ENCODE results near the gene SOD2. TPM values are rescaled to one million over a fixed set of nuclear protein-coding genes. Genes with fewer than 3 reads are reported as not detected.
A peak's percentile ranks its signal among the peaks of the same experiment; 100 is the strongest.

Gene SOD2
- total RNA-seq, 1 experiment from 2014 or later: 98.6 TPM

GRCh38 chr6:159727717-159728445 is 34.8 kb upstream of the SOD2 start:
- H2AFZ ChIP-seq (ENCODE audit: low read depth, low read length, poor library complexity, severe bottlenecking): no peak overlapping the region
- ChIA-PET CTCF (no interaction called here), RAD21 (ENCODE audit: low non-redundant PET in 1 of 2, low total read pairs in 2 of 2, uncharacterized antibody in 2 of 2, unreplicated experiment in 2 of 2) (no interaction called here), POLR2A (interaction anchor here (0.7 to 2.8 kb wide), 5 partner anchors 10 to 62 kb away, joined by 3 to 20 read pairs (median 7); partner anchors contain the start of genes ACAT2 and TCP1)
- intact Hi-C loops (cut with micrococcal nuclease): loop anchor here (1.0 to 10.0 kb wide), 2 partner anchors 61 to 727 kb away; partner anchors contain the start of gene TCP1
- H3K4me3 ChIP-seq (replicated peaks in 1 of 2; ENCODE audit: low read depth in 1 of 2, low read length in 2 of 2): peak overlapping the region; percentile 81 to 89
- H3K4me2 ChIP-seq (ENCODE audit: low read length): peak overlapping the region; percentile 75
- peaks cover 94% of the 10 kb centered on the region for H3K79me2 ChIP-seq (ENCODE audit: insufficient read depth, low read length)
- H3K36me3 ChIP-seq (ENCODE audit: control insufficient read depth in 1 of 2, insufficient read depth in 2 of 2, low read length in 2 of 2): peaks cover 0 to 14% of the 10 kb centered on the region in 2 experiments; a peak in 2 of 4 replicates
- ATAC-seq: peak; percentile 48
- peak overlapping the region; percentile 89 for H3K9ac ChIP-seq (ENCODE audit: low read length)
- peaks cover 23% of the 10 kb centered on the region; the same call in 1 of the 2 replicates for H4K20me1 ChIP-seq (ENCODE audit: insufficient read depth)
- TF ChIP-seq FOSL1 (IDR thresholded peaks at IDR 0.05; ENCODE audit: low read depth): no peak
- no peak for TF ChIP-seq POLR2AphosphoS5 (IDR thresholded peaks at IDR 0.05; ENCODE audit: low read depth, low read length)
- no peak for TF ChIP-seq EZH2phosphoT487 (IDR thresholded peaks at IDR 0.05; ENCODE audit: borderline replicate concordance)
- TF ChIP-seq ZFX (IDR thresholded peaks at IDR 0.05): peak; percentile 94
- no peak for TF ChIP-seq POLR2A (IDR thresholded peaks at IDR 0.05; ENCODE audit: borderline replicate concordance, extremely low read depth, insufficient read depth, insufficient read length)
- no peak for TF ChIP-seq JUND (IDR thresholded peaks at IDR 0.05)
- no peaks in the 10 kb centered on the region for H3K9me3 ChIP-seq (ENCODE audit: control insufficient read depth in 1 of 2, insufficient read depth in 1 of 2, low read depth in 1 of 2, low read length in 2 of 2)
- BruUV-seq (replicated peaks): no TSS peak
- H3K27me3 ChIP-seq (ENCODE audit: insufficient read depth, low read length): no peaks in the 10 kb centered on the region
- DNase-seq (ENCODE audit: low read depth, low spot score): no peak
- H3K9me2 ChIP-seq (ENCODE audit: insufficient read depth): no peaks in the 10 kb centered on the region
- peaks cover 8 to 31% of the 10 kb centered on the region in 2 experiments; a peak in 3 of 4 replicates for H3K4me1 ChIP-seq (ENCODE audit: control insufficient read depth in 1 of 2, insufficient read depth in 2 of 2, low read length in 2 of 2)
- peak overlapping the region; percentile 98 for H3K27ac ChIP-seq (ENCODE audit: low read depth, low read length)

- BruUV-seq (replicated peaks): no TSS peak
- TF ChIP-seq EZH2phosphoT487 (IDR thresholded peaks at IDR 0.05; ENCODE audit: borderline replicate concordance): no peak
- peak; percentile 98 for TF ChIP-seq SIN3A (IDR thresholded peaks at IDR 0.05; ENCODE audit: low read depth)
- peak; percentile 99 for TF ChIP-seq CBX3 (IDR thresholded peaks at IDR 0.05; ENCODE audit: low read depth)
- no peak for TF ChIP-seq RAD21 (IDR thresholded peaks at IDR 0.05; ENCODE audit: low read depth)
- no peak; the same call in 1 of the 2 replicates for TF ChIP-seq SRF (IDR thresholded peaks at IDR 0.05; ENCODE audit: low read depth)
- TF ChIP-seq POLR2AphosphoS5 (IDR thresholded peaks at IDR 0.05; ENCODE audit: low read depth, low read length): peak; percentile 95
- no peak for TF ChIP-seq ATF3 (IDR thresholded peaks at IDR 0.05)
- peak; percentile 19 for TF ChIP-seq ZFX (IDR thresholded peaks at IDR 0.05)
- no peak for TF ChIP-seq REST (IDR thresholded peaks at IDR 0.05; ENCODE audit: low read depth)
- peak; percentile 87 for TF ChIP-seq POLR2A (IDR thresholded peaks at IDR 0.05; ENCODE audit: borderline replicate concordance, extremely low read depth, insufficient read depth, insufficient read length)
- peak; percentile 97 for TF ChIP-seq SP1 (IDR thresholded peaks at IDR 0.05; ENCODE audit: low read depth)
- peak; percentile 99 for TF ChIP-seq MAX (IDR thresholded peaks at IDR 0.05)
Measured at GRCh38 chr6:159726918-159727716, 34.1 kb upstream of the SOD2 start, which contains the start of gene WTAP. Gene WTAP, plus strand, starts transcription at chr6:159727506. Its CDS starts 8,760 bp downstream, at chr6:159736266.

More at GRCh38 chr6:159726918-159727716, 34.1 kb upstream of the SOD2 start, which contains the start of gene WTAP:
- Histone ChIP-seq H3K36me3 (ENCODE audit: control insufficient read depth in 1 of 2, insufficient read depth in 2 of 2, low read length in 2 of 2) (peaks cover 0 to 14% of the 10 kb centered on the region in 2 experiments; a peak in 2 of 4 replicates), H2AFZ (ENCODE audit: low read depth, low read length, poor library complexity, severe bottlenecking) (no peak within 1 kb of the TSS), H3K9ac (ENCODE audit: low read length) (peak within 1 kb of the TSS; percentile 89), H3K27me3 (ENCODE audit: insufficient read depth, low read length) (no peaks in the 10 kb centered on the region), H3K4me3 (replicated peaks in 1 of 2; ENCODE audit: low read depth in 1 of 2, low read length in 2 of 2) (peak within 1 kb of the TSS; percentile 81 to 89), H3K27ac (ENCODE audit: low read depth, low read length) (peak within 1 kb of the TSS; percentile 98), H3K9me2 (ENCODE audit: insufficient read depth) (no peaks in the 10 kb centered on the region), H3K4me2 (ENCODE audit: low read length) (peak within 1 kb of the TSS; percentile 79), H4K20me1 (ENCODE audit: insufficient read depth) (peaks cover 19% of the 10 kb centered on the region; the same call in 1 of the 2 replicates), H3K79me2 (ENCODE audit: insufficient read depth, low read length) (peaks cover 93% of the 10 kb centered on the region), H3K9me3 (ENCODE audit: control insufficient read depth in 1 of 2, insufficient read depth in 1 of 2, low read depth in 1 of 2, low read length in 2 of 2) (no peaks in the 10 kb centered on the region), H3K4me1 (ENCODE audit: control insufficient read depth in 1 of 2, insufficient read depth in 2 of 2, low read length in 2 of 2) (peaks cover 8 to 31% of the 10 kb centered on the region in 2 experiments; a peak in 3 of 4 replicates)
- intact Hi-C loops (cut with micrococcal nuclease): loop anchor here (1.0 to 10.0 kb wide), 2 partner anchors 62 to 728 kb away; partner anchors contain the start of gene TCP1
- ChIA-PET POLR2A (interaction anchor here (0.6 to 2.8 kb wide), 11 partner anchors 9 to 727 kb away, joined by 3 to 20 read pairs (median 4); partner anchors contain the start of genes ACAT2, RSPH3, SOD2 and TCP1), CTCF (interaction anchor here (0.9 kb wide), 1 partner anchor 136 kb away, joined by 3 read pairs; no protein-coding TSS in a partner anchor), RAD21 (ENCODE audit: low non-redundant PET in 1 of 2, low total read pairs in 2 of 2, uncharacterized antibody in 2 of 2, unreplicated experiment in 2 of 2) (no interaction called here)
- ATAC-seq: peak; percentile 87
- peak; percentile 94 for DNase-seq (ENCODE audit: low read depth, low spot score)
